ENCODE results near the gene ZFP57. TPM values are rescaled to one million over a fixed set of nuclear protein-coding genes. Genes with fewer than 3 reads are reported as not detected.
"Not testable (repeated sequence)": the region's sequence is repeated elsewhere in the genome, so short reads cannot be mapped to it uniquely, and the experiment has no call there.

The ZFP57 gene
- total and polyA plus RNA-seq, 2 experiments from 2014 or later: 3.5 to 4.9 TPM

GRCh38 chr6:29675561-29675960 is 5.4 kb downstream of the ZFP57 start:
- no peak for TF ChIP-seq CTCF (IDR thresholded peaks at IDR 0.05; ENCODE audit: low read depth, low read length)
- no peak overlapping the region for H3K4me3 ChIP-seq
- no peaks in the 10 kb centered on the region for H3K9me3 ChIP-seq (ENCODE audit: low read depth)
- H3K36me3 ChIP-seq: no peaks in the 10 kb centered on the region
- no peak for DNase-seq (ENCODE audit: low read depth in 1 of 2, low spot score in 1 of 2)
- no peaks in the 10 kb centered on the region for H3K27me3 ChIP-seq
- H3K27ac ChIP-seq: no peak overlapping the region
- peaks cover 15% of the 10 kb centered on the region for H3K4me1 ChIP-seq (ENCODE audit: low read depth)

DNA sequence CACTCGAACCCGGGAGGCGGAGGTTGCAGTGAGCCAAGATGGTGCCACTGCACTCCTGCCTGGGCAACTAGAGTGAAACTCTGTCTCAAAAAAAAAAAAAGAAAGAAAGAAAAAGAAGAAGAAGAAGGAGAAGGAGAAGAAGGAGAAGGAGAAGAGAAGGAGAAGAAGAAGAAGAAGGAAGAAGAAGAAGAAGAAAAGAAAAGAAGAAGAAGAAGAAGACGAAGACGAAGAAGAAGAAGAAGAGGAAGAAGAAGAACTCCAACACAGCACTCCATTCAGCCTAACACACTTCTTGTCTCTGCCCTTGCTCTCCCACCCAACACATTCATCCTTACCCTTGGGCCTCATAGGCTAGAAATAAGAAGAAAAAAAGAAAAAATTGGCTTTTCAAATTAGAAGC is 6.9 kb downstream of the ZFP57 start:
- DNase-seq (ENCODE audit: low read depth in 1 of 2, low spot score in 1 of 2): no peak
- H3K27me3 ChIP-seq: no peaks in the 10 kb centered on the region
- no peak overlapping the region for H3K27ac ChIP-seq
- H3K4me3 ChIP-seq: no peak overlapping the region
- no peak for TF ChIP-seq CTCF (IDR thresholded peaks at IDR 0.05; ENCODE audit: low read depth, low read length)
- H3K9me3 ChIP-seq (ENCODE audit: low read depth): no peaks in the 10 kb centered on the region
- peaks cover 12% of the 10 kb centered on the region for H3K4me1 ChIP-seq (ENCODE audit: low read depth)
- no peaks in the 10 kb centered on the region for H3K36me3 ChIP-seq

- Histone ChIP-seq H3K27ac (no peak overlapping the region), H3K4me3 (no peak overlapping the region), H3K9me3 (ENCODE audit: low read depth) (no peaks in the 10 kb centered on the region), H3K4me1 (ENCODE audit: low read depth) (peaks cover 13% of the 10 kb centered on the region), H3K27me3 (no peaks in the 10 kb centered on the region), H3K36me3 (no peaks in the 10 kb centered on the region)
- TF ChIP-seq CTCF (IDR thresholded peaks at IDR 0.05; ENCODE audit: low read depth, low read length): no peak
- no peak for DNase-seq (ENCODE audit: low read depth in 1 of 2, low spot score in 1 of 2)
These were observed 7.8 kb downstream of the ZFP57 start for GRCh38 chr6:29673161-29673560.

- not testable (repeated sequence) for H3K27ac ChIP-seq; DNase-seq (ENCODE audit: low read depth in 1 of 2, low spot score in 1 of 2); H3K9me3 ChIP-seq (ENCODE audit: low read depth); H3K27me3 ChIP-seq; H3K36me3 ChIP-seq; H3K4me3 ChIP-seq
- H3K4me1 ChIP-seq (ENCODE audit: low read depth): peaks cover 18% of the 10 kb centered on the region
These were observed 8.8 kb downstream of the ZFP57 start for GRCh38 chr6:29672116-29672515.

GRCh38 chr6:29671026-29671425 is 9.9 kb downstream of the ZFP57 start:
- peaks cover 23% of the 10 kb centered on the region for H3K4me1 ChIP-seq (ENCODE audit: low read depth)
- H3K9me3 ChIP-seq (ENCODE audit: low read depth): no peaks in the 10 kb centered on the region
- H3K36me3 ChIP-seq: no peaks in the 10 kb centered on the region
- H3K4me3 ChIP-seq: no peak overlapping the region
- no peak for TF ChIP-seq CTCF (IDR thresholded peaks at IDR 0.05; ENCODE audit: low read depth, low read length)
- H3K27ac ChIP-seq: no peak overlapping the region
- no peaks in the 10 kb centered on the region for H3K27me3 ChIP-seq
- no peak for DNase-seq (ENCODE audit: low read depth in 1 of 2, low spot score in 1 of 2)

DNA sequence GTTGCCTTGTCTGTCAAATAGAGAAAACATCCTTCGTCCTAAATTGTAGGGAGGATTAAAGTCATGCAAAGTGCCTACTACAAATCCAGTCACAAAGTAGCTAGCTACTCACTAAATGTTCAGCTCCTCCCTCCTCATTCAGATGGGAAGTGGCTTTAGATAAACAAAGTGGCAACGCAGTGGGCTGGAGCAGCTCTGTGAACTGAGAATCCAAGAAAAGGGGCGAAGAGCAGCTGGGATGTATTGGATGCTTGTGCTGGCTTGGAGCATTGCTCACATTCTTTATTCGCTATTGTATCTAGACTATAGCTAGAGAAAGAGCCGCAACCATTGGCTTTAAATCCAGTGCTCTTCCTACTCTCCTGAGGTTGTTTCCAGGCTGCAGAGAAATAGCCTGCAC is 13.8 kb downstream of the ZFP57 start:
- H3K4me3 ChIP-seq: no peak overlapping the region
- no peaks in the 10 kb centered on the region for H3K9me3 ChIP-seq (ENCODE audit: low read depth)
- peak overlapping the region; percentile 92 for H3K27ac ChIP-seq
- H3K4me1 ChIP-seq (ENCODE audit: low read depth): peaks cover 31% of the 10 kb centered on the region
- peak; percentile 20 to 76 for DNase-seq (ENCODE audit: low read depth in 1 of 2, low spot score in 1 of 2)
- no peak for TF ChIP-seq CTCF (IDR thresholded peaks at IDR 0.05; ENCODE audit: low read depth, low read length)
- no peaks in the 10 kb centered on the region for H3K36me3 ChIP-seq
- no peaks in the 10 kb centered on the region for H3K27me3 ChIP-seq
